Measurements from ENCODE around the gene DPP9. TPM values are rescaled to one million over a fixed set of nuclear protein-coding genes. Genes with fewer than 3 reads are reported as not detected.

DPP9 gene
- total and polyA plus RNA-seq, 2 donors: 13.4 to 37.9 TPM

- no peak for DNase-seq (ENCODE audit: low read depth in 6 of 9, low spot score in 9 of 9)
- no peaks in the 10 kb centered on the region for H3K4me1 ChIP-seq (ENCODE audit: control insufficient read depth in 2 of 2, insufficient read depth in 2 of 2, low read length in 2 of 2)
- no peaks in the 10 kb centered on the region for H3K9me3 ChIP-seq (ENCODE audit: control insufficient read depth in 2 of 2, insufficient read depth in 1 of 2, low read length in 1 of 2)
- 97% methylated on average over 12 of the region's 12 CpGs for WGBS
- no peak overlapping the region for H3K27ac ChIP-seq (ENCODE audit: low read depth in 1 of 2, low read length in 1 of 2)
- no peaks in the 10 kb centered on the region for H3K27me3 ChIP-seq (ENCODE audit: control insufficient read depth in 2 of 2, insufficient read depth in 1 of 2, low read length in 1 of 2)
- H3K36me3 ChIP-seq (ENCODE audit: control insufficient read depth in 2 of 2, insufficient read depth in 2 of 2, low read length in 1 of 2): peaks cover 60 to 63% of the 10 kb centered on the region in 2 donors
- no peak overlapping the region for H3K4me3 ChIP-seq (ENCODE audit: low read length in 2 of 2)
Measured at GRCh38 chr19:4707322-4707721, 16.3 kb downstream of the DPP9 start.

GRCh38 chr19:4705413-4706131 lies 18.1 kb downstream of the DPP9 start:
- Histone ChIP-seq H3K4me3 (ENCODE audit: low read length in 2 of 2) (no peak overlapping the region), H3K4me1 (ENCODE audit: control insufficient read depth in 2 of 2, insufficient read depth in 2 of 2, low read length in 2 of 2) (no peaks in the 10 kb centered on the region), H3K27ac (ENCODE audit: low read depth in 1 of 2, low read length in 1 of 2) (no peak overlapping the region), H3K9me3 (ENCODE audit: control insufficient read depth in 2 of 2, insufficient read depth in 1 of 2, low read length in 1 of 2) (no peaks in the 10 kb centered on the region), H3K36me3 (ENCODE audit: control insufficient read depth in 2 of 2, insufficient read depth in 2 of 2, low read length in 1 of 2) (peaks cover 63 to 65% of the 10 kb centered on the region in 2 donors), H3K27me3 (ENCODE audit: control insufficient read depth in 2 of 2, insufficient read depth in 1 of 2, low read length in 1 of 2) (no peaks in the 10 kb centered on the region)
- WGBS: 96% methylated on average over 19 of the region's 19 CpGs
- no peak for DNase-seq (ENCODE audit: low read depth in 6 of 9, low spot score in 9 of 9)

- H3K36me3 ChIP-seq (ENCODE audit: control insufficient read depth in 2 of 2, insufficient read depth in 2 of 2, low read length in 1 of 2): peaks cover 65 to 67% of the 10 kb centered on the region in 2 donors
- WGBS: 98% methylated on average over 9 of the region's 9 CpGs
Measured at GRCh38 chr19:4704317-4704673, 19.3 kb downstream of the DPP9 start.

GRCh38 chr19:4703671-4704316 lies 19.8 kb downstream of the DPP9 start:
- no peaks in the 10 kb centered on the region for H3K27me3 ChIP-seq (ENCODE audit: control insufficient read depth in 2 of 2, insufficient read depth in 1 of 2, low read length in 1 of 2)
- H3K36me3 ChIP-seq (ENCODE audit: control insufficient read depth in 2 of 2, insufficient read depth in 2 of 2, low read length in 1 of 2): peaks cover 62 to 69% of the 10 kb centered on the region in 2 donors
- H3K9me3 ChIP-seq (ENCODE audit: control insufficient read depth in 2 of 2, insufficient read depth in 1 of 2, low read length in 1 of 2): no peaks in the 10 kb centered on the region
- no peak for DNase-seq (ENCODE audit: low read depth in 6 of 9, low spot score in 9 of 9)
- no peak overlapping the region for H3K27ac ChIP-seq (ENCODE audit: low read depth in 1 of 2, low read length in 1 of 2)
- WGBS: 98% methylated on average over 28 of the region's 28 CpGs
- H3K4me1 ChIP-seq (ENCODE audit: control insufficient read depth in 2 of 2, insufficient read depth in 2 of 2, low read length in 2 of 2): no peaks in the 10 kb centered on the region
- no peak overlapping the region for H3K4me3 ChIP-seq (ENCODE audit: low read length in 2 of 2)

More at GRCh38 chr19:4704317-4704673, 19.3 kb downstream of the DPP9 start:
- Histone ChIP-seq H3K4me1 (ENCODE audit: control insufficient read depth in 2 of 2, insufficient read depth in 2 of 2, low read length in 2 of 2) (no peaks in the 10 kb centered on the region), H3K4me3 (ENCODE audit: low read length in 2 of 2) (no peak overlapping the region), H3K9me3 (ENCODE audit: control insufficient read depth in 2 of 2, insufficient read depth in 1 of 2, low read length in 1 of 2) (no peaks in the 10 kb centered on the region), H3K27ac (ENCODE audit: low read depth in 1 of 2, low read length in 1 of 2) (no peak overlapping the region), H3K27me3 (ENCODE audit: control insufficient read depth in 2 of 2, insufficient read depth in 1 of 2, low read length in 1 of 2) (no peaks in the 10 kb centered on the region)
- DNase-seq (ENCODE audit: low read depth in 6 of 9, low spot score in 9 of 9): no peak

GRCh38 chr19:4702764-4703163 lies 20.9 kb downstream of the DPP9 start:
- H3K36me3 ChIP-seq (ENCODE audit: control insufficient read depth in 2 of 2, insufficient read depth in 2 of 2, low read length in 1 of 2): peaks cover 67 to 78% of the 10 kb centered on the region in 2 donors
- 98% methylated on average over 11 of the region's 11 CpGs for WGBS
- no peak for DNase-seq (ENCODE audit: low read depth in 6 of 9, low spot score in 9 of 9)
- H3K9me3 ChIP-seq (ENCODE audit: control insufficient read depth in 2 of 2, insufficient read depth in 1 of 2, low read length in 1 of 2): no peaks in the 10 kb centered on the region
- no peaks in the 10 kb centered on the region for H3K4me1 ChIP-seq (ENCODE audit: control insufficient read depth in 2 of 2, insufficient read depth in 2 of 2, low read length in 2 of 2)
- no peaks in the 10 kb centered on the region for H3K27me3 ChIP-seq (ENCODE audit: control insufficient read depth in 2 of 2, insufficient read depth in 1 of 2, low read length in 1 of 2)
- no peak overlapping the region for H3K27ac ChIP-seq (ENCODE audit: low read depth in 1 of 2, low read length in 1 of 2)
- H3K4me3 ChIP-seq (ENCODE audit: low read length in 2 of 2): no peak overlapping the region

GRCh38 chr19:4701557-4701956 lies 22.1 kb downstream of the DPP9 start:
- Histone ChIP-seq H3K4me3 (ENCODE audit: low read length in 2 of 2) (no peak overlapping the region), H3K4me1 (ENCODE audit: control insufficient read depth in 2 of 2, insufficient read depth in 2 of 2, low read length in 2 of 2) (no peaks in the 10 kb centered on the region), H3K27me3 (ENCODE audit: control insufficient read depth in 2 of 2, insufficient read depth in 1 of 2, low read length in 1 of 2) (no peaks in the 10 kb centered on the region), H3K27ac (ENCODE audit: low read depth in 1 of 2, low read length in 1 of 2) (no peak overlapping the region), H3K36me3 (ENCODE audit: control insufficient read depth in 2 of 2, insufficient read depth in 2 of 2, low read length in 1 of 2) (peaks cover 78 to 86% of the 10 kb centered on the region in 2 donors), H3K9me3 (ENCODE audit: control insufficient read depth in 2 of 2, insufficient read depth in 1 of 2, low read length in 1 of 2) (no peaks in the 10 kb centered on the region)
- whole genome bisulfite sequencing: 98% methylated on average over 8 of the region's 8 CpGs
- DNase-seq (ENCODE audit: low read depth in 6 of 9, low spot score in 9 of 9): no peak

GRCh38 chr19:4700693-4700970 lies 23.0 kb downstream of the DPP9 start:
- no peaks in the 10 kb centered on the region for H3K27me3 ChIP-seq (ENCODE audit: control insufficient read depth in 2 of 2, insufficient read depth in 1 of 2, low read length in 1 of 2)
- H3K9me3 ChIP-seq (ENCODE audit: control insufficient read depth in 2 of 2, insufficient read depth in 1 of 2, low read length in 1 of 2): no peaks in the 10 kb centered on the region
- no peak overlapping the region for H3K27ac ChIP-seq (ENCODE audit: low read depth in 1 of 2, low read length in 1 of 2)
- 97% methylated on average over 11 of the region's 11 CpGs for WGBS
- no peak for DNase-seq (ENCODE audit: low read depth in 6 of 9, low spot score in 9 of 9)
- H3K4me1 ChIP-seq (ENCODE audit: control insufficient read depth in 2 of 2, insufficient read depth in 2 of 2, low read length in 2 of 2): no peaks in the 10 kb centered on the region
- peaks cover 79 to 88% of the 10 kb centered on the region in 2 donors for H3K36me3 ChIP-seq (ENCODE audit: control insufficient read depth in 2 of 2, insufficient read depth in 2 of 2, low read length in 1 of 2)
- no peak overlapping the region for H3K4me3 ChIP-seq (ENCODE audit: low read length in 2 of 2)

GRCh38 chr19:4699826-4700692 lies 23.6 kb downstream of the DPP9 start:
- Histone ChIP-seq H3K4me1 (ENCODE audit: control insufficient read depth in 2 of 2, insufficient read depth in 2 of 2, low read length in 2 of 2) (no peaks in the 10 kb centered on the region), H3K36me3 (ENCODE audit: control insufficient read depth in 2 of 2, insufficient read depth in 2 of 2, low read length in 1 of 2) (peaks cover 83 to 89% of the 10 kb centered on the region in 2 donors), H3K4me3 (ENCODE audit: low read length in 2 of 2) (no peak overlapping the region), H3K27me3 (ENCODE audit: control insufficient read depth in 2 of 2, insufficient read depth in 1 of 2, low read length in 1 of 2) (no peaks in the 10 kb centered on the region), H3K27ac (ENCODE audit: low read depth in 1 of 2, low read length in 1 of 2) (no peak overlapping the region), H3K9me3 (ENCODE audit: control insufficient read depth in 2 of 2, insufficient read depth in 1 of 2, low read length in 1 of 2) (no peaks in the 10 kb centered on the region)
- DNase-seq (ENCODE audit: low read depth in 6 of 9, low spot score in 9 of 9): no peak
- WGBS: 97% methylated on average over 33 of the region's 33 CpGs

- H3K27me3 ChIP-seq (ENCODE audit: control insufficient read depth in 2 of 2, insufficient read depth in 1 of 2, low read length in 1 of 2): no peaks in the 10 kb centered on the region
- H3K4me3 ChIP-seq (ENCODE audit: low read length in 2 of 2): no peak overlapping the region
- no peak overlapping the region for H3K27ac ChIP-seq (ENCODE audit: low read depth in 1 of 2, low read length in 1 of 2)
- 97% methylated on average over 14 of the region's 14 CpGs for WGBS
- peaks cover 90 to 94% of the 10 kb centered on the region in 2 donors for H3K36me3 ChIP-seq (ENCODE audit: control insufficient read depth in 2 of 2, insufficient read depth in 2 of 2, low read length in 1 of 2)
- no peaks in the 10 kb centered on the region for H3K4me1 ChIP-seq (ENCODE audit: control insufficient read depth in 2 of 2, insufficient read depth in 2 of 2, low read length in 2 of 2)
- no peaks in the 10 kb centered on the region for H3K9me3 ChIP-seq (ENCODE audit: control insufficient read depth in 2 of 2, insufficient read depth in 1 of 2, low read length in 1 of 2)
- no peak for DNase-seq (ENCODE audit: low read depth in 6 of 9, low spot score in 9 of 9)
Measured at GRCh38 chr19:4697304-4697703, 26.3 kb downstream of the DPP9 start.

All from thymus (tissue), 11 donors.